K562 (cell line): ENCODE measurements around the gene COL1A1. TPM values are rescaled to one million over a fixed set of nuclear protein-coding genes. Genes with fewer than 3 reads are reported as not detected.

ENCODE experiments used
- CBX5 ChIP-seq: IDR thresholded peaks from 2 replicates; pipeline ENCODE4 v1.6.1; 2014; ENCODE audit warnings: low read depth, borderline replicate concordance
- CCAR2 ChIP-seq: fragments of 200-400 bp; formaldehyde crosslinking; IDR thresholded peaks from 2 replicates; pipeline ENCODE4 v1.6.1; 2017; ENCODE audit warnings: mild to moderate bottlenecking, low read depth, low read length
- MYC ChIP-seq, 2 experiments: fragments of 250-450 bp in 1 of 2; sonication (Bioruptor Pico) in 1 of 2; IDR thresholded peaks; 2 replicates each; pipeline versions ENCODE4 v1.5.1 to v1.6.1; 2012 to 2021; ENCODE audit warnings: low read depth in 2 of 2, borderline replicate concordance in 1 of 2, improper control_type of control experiment in 1 of 2, low read length in 1 of 2, mild to moderate bottlenecking in 1 of 2, moderate library complexity in 1 of 2
- SRF ChIP-seq, 2 experiments: fragments of 250-450, 450-650 bp in 1 of 2; sonication (Bioruptor Pico) in 1 of 2; sonication (generic) in 1 of 2; formaldehyde crosslinking; IDR thresholded peaks; 2 replicates each; pipeline versions ENCODE4 v1.5.0 to v1.5.1; 2020 to 2022; ENCODE audit warnings: mild to moderate bottlenecking in 1 of 2, missing genetic modification reagents in 1 of 2
- TSC22D4 ChIP-seq: fragments of 450-650 bp; IDR thresholded peaks from 2 replicates; pipeline ENCODE4 v1.6.1; 2016; ENCODE audit warnings: missing genetic modification characterization, missing biosample characterization, control low read depth
- ZFP30 ChIP-seq: fragments of 250-450 bp; sonication (Bioruptor Pico); IDR thresholded peaks from 2 replicates; pipeline ENCODE4 v1.8.0; 2022; ENCODE audit warnings: moderate library complexity, mild to moderate bottlenecking, inconsistent platforms, borderline replicate concordance
- polyA plus RNA-seq, 8 experiments: library from polyadenylated mRNA; depleted of rRNA in 4 of 8; stranded (reverse) in 5 of 8; unstranded in 3 of 8; fragments of >200 nt; fragmentation: Nextera tagmentation in 2 of 8; fragmentation: Illumina TruSeq in 1 of 8; extraction: Ambion mirVana in 2 of 8; extraction: Trizol in 1 of 8; gene quantifications; 2 replicates each; pipeline versions ENCODE4 v1.2.1 to v1.2.3, GENCODE V29; 2011 to 2014; ENCODE audit warnings: inconsistent platforms in 1 of 8, missing spikeins in 1 of 8
- total RNA-seq, 7 experiments: library from RNA; depleted of rRNA in 6 of 7; stranded (reverse); fragments of >200 nt in 6 of 7; fragmentation: Illumina TruSeq in 2 of 7; extraction: Trizol in 2 of 7; gene quantifications; 2 replicates each; pipeline versions ENCODE4 v1.2.1 to v1.2.3, GENCODE V29; 2011 to 2021; ENCODE audit warnings: low replicate concordance in 1 of 7
- TF ChIP-seq, protein P1 (sequence below): sonication (generic); formaldehyde crosslinking; IDR thresholded peaks from 2 replicates; pipeline ENCODE4 v1.8.0; 2022; ENCODE audit warnings: missing genetic modification reagents, mild to moderate bottlenecking, moderate library complexity, borderline replicate concordance
- TF ChIP-seq, protein P2 (sequence below): fragments of 450-650 bp; IDR thresholded peaks from 2 replicates; pipeline ENCODE4 v1.6.1; 2014; ENCODE audit warnings: low read depth, mild to moderate bottlenecking, moderate library complexity, borderline replicate concordance
- TF ChIP-seq, protein P3 (sequence below): fragments of 250-450 bp; sonication (Bioruptor Pico); IDR thresholded peaks from 2 replicates; pipeline ENCODE4 v1.4.0; 2020; ENCODE audit warnings: borderline replicate concordance

COL1A1 gene
- total and polyA plus RNA-seq, 9 of the 15 experiments (the other 6 are each of a cell fraction or from before 2014, with no cell fraction given): 0.04 to 3.4 (median 0.18) TPM

DNA sequence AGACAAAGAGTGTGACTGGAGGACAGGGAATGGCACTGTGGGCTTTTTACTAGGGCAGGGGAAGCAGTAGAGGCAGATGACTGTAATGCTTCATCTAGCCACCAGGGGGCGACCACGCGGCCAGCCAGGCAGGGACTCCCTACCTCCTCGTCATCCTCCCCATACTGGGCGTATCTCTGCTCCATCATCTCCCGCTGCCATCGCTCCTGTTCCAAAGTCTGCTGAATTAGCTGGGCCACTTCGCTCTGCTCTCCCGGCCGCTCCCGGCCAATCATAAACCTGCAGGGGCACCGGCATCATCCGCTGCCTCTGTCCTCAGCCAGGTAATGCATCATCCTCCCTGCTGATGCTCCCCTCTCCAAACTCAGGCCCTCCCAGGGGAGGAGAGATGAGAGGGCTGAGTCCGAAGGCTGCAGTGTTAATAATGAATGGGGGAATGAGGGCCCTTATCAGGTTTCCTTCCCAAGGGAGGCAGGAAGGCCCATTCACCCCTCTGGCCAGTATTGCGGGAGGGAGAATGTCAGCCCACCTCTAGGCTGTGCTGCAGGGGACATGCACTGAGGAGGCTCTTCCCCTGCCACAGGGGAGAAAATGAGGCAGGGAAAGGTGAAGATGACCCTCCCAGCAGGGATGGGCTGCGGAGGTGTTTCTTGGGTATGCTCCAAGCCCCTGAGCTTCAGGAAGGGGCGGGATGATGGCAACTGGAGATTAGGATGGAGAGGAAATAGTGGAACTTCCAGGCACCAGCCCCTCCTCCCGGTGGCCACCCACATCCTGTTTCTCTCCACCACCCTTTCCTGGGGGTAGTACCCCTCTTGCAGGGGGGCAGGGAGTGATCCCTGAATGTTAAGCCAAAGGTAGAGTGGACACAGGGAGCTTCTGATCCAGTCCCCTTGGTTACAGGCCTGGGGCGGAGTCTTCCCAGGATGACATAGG lies 61.2 kb downstream of the COL1A1 start (continued):
- TF ChIP-seq, protein P1, sequence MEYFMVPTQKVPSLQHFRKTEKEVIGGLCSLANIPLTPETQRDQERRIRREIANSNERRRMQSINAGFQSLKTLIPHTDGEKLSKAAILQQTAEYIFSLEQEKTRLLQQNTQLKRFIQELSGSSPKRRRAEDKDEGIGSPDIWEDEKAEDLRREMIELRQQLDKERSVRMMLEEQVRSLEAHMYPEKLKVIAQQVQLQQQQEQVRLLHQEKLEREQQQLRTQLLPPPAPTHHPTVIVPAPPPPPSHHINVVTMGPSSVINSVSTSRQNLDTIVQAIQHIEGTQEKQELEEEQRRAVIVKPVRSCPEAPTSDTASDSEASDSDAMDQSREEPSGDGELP: peak; percentile 67; the same call in 1 of the 2 replicates
- TF ChIP-seq, protein P2, sequence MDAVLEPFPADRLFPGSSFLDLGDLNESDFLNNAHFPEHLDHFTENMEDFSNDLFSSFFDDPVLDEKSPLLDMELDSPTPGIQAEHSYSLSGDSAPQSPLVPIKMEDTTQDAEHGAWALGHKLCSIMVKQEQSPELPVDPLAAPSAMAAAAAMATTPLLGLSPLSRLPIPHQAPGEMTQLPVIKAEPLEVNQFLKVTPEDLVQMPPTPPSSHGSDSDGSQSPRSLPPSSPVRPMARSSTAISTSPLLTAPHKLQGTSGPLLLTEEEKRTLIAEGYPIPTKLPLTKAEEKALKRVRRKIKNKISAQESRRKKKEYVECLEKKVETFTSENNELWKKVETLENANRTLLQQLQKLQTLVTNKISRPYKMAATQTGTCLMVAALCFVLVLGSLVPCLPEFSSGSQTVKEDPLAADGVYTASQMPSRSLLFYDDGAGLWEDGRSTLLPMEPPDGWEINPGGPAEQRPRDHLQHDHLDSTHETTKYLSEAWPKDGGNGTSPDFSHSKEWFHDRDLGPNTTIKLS: 0 out of 2 replicates have a peak, but pooled peaks have one; percentile 20
- TF ChIP-seq CCAR2 (no peak), CBX5 (peak; percentile 97), ZFP30 (no peak), TSC22D4 (no peak), MYC (IDR thresholded peaks at IDR 0.05; ENCODE audit: low read depth, low read length) (peak; percentile 43; the same call in 1 of the 2 replicates), MYC (CRISPR knock-in tag; IDR thresholded peaks at IDR 0.05; ENCODE audit: borderline replicate concordance, low read depth) (no peak), SRF (CRISPR knock-in tag; IDR thresholded peaks at IDR 0.05) (peak in 1 of 2 experiments; percentile 42; a peak in 2 of 4 replicates)
- TF ChIP-seq, protein P3, sequence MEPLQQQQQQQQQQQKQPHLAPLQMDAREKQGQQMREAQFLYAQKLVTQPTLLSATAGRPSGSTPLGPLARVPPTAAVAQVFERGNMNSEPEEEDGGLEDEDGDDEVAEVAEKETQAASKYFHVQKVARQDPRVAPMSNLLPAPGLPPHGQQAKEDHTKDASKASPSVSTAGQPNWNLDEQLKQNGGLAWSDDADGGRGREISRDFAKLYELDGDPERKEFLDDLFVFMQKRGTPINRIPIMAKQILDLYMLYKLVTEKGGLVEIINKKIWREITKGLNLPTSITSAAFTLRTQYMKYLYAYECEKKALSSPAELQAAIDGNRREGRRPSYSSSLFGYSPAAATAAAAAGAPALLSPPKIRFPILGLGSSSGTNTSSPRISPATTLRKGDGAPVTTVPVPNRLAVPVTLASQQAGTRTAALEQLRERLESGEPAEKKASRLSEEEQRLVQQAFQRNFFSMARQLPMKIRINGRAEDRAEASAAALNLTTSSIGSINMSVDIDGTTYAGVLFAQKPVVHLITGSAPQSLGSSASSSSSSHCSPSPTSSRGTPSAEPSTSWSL (CRISPR knock-in tag): 0 out of 2 replicates have a peak, but pooled peaks have one; percentile 39
